Measurements from ENCODE around the gene RANBP3.

Gene RANBP3

GRCh38 chr19:5948752-5949564 lies 29.0 kb downstream of the RANBP3 start:
- no peak for DNase-seq

DNA sequence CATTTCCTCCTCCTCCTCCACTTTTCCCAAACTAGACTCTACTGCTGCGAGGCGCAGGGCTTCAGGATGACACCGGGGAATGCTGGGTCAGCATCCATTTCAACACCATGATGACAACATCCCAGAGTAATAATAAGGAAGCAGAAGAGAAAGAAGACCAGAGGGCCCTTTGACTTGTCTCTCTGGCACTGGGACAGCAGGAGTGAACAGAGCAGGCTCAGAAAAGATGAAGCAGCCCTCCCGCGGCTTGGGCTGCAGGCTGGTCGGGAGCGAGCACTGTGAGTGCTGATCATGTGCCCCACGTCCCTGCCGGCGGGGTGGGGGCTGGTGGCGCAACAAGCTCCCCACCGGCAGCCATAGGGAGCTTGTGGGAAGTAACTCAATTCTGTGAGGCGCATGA lies 30.5 kb downstream of the RANBP3 start:
- DNase-seq, result no peak

DNA sequence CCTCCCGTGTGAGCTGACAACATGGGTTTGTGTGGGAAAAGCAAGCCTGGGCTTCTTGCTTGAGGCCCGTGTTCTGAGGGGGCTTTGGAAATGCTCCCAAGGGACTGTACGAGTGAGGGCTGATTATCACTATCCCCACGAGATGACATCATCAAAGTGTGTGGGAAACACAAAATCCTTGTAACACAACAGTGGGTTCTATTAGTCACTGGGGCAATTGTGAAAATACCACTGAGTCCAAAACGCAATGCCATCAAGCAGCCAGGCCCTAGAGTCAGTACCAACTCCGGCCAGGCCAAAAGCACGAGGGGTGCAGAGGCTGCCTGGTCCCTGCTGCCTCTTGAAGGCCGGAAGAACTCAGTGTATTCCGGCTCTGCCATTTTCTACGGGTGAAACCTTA lies 34.3 kb downstream of the RANBP3 start:
- DNase-seq, result no peak

DNA sequence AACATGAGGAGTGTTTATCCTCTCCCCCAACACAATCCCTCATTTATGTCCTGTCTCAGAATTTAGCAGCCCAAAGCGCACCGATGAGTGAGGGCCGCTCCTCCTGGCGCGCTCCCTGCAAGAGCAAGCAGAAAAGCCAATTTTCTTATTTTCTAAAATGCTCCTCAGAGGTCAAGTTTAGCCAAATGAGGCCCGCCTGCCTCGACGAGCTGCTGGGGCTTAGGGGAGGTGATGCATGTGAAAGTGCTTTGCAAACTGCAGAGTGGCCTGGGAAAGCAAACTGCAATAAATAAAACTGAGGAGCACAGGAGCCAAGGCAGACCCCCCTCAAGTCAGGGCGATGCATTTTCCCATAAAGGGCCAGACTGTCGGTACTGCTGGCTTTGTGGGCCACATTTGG lies 34.9 kb downstream of the RANBP3 start:
- no peak for DNase-seq

- DNase-seq, result no peak
These were observed 36.3 kb downstream of the RANBP3 start for GRCh38 chr19:5941673-5942072.

GRCh38 chr19:5940260-5941208 lies 37.4 kb downstream of the RANBP3 start:
- no peak for DNase-seq

DNA sequence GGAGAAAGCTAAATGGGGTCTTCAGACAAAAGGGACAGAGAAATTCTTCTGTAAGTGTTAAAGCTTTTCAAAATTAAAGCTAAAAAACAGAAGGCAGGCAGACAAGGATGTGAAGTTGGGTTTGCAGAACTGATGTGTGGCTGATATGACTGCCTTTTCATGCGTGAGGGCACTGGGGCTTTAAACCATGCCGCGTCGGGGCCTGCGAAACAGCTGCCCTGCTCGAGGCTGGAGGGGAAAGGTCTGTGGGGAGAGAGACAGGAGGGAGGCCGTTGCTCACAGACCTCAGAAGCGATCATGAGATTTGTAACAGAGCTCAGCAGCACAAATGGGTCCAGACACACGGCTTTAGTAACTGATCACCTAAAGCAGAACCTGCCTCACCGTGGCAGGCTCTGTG lies 40.4 kb downstream of the RANBP3 start:
- DNase-seq, result no peak

DNA sequence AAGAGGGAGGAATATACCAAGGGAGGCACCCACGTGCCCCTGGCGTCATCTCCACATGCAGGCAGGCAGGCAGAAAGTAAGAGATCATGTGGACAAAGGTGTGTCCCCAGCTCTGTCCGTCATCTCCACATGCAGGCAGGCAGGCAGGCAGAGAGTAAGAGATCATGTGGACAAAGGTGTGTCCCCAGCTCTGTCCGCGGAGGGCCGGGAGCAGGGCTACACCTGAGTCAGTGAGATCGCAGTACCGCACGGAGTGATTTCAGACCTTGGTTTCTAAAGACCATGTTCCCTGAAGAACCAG lies 41.7 kb downstream of the RANBP3 start:
- no peak for DNase-seq

- DNase-seq, result no peak
These were observed 42.3 kb downstream of the RANBP3 start for GRCh38 chr19:5935473-5936291.

DNA sequence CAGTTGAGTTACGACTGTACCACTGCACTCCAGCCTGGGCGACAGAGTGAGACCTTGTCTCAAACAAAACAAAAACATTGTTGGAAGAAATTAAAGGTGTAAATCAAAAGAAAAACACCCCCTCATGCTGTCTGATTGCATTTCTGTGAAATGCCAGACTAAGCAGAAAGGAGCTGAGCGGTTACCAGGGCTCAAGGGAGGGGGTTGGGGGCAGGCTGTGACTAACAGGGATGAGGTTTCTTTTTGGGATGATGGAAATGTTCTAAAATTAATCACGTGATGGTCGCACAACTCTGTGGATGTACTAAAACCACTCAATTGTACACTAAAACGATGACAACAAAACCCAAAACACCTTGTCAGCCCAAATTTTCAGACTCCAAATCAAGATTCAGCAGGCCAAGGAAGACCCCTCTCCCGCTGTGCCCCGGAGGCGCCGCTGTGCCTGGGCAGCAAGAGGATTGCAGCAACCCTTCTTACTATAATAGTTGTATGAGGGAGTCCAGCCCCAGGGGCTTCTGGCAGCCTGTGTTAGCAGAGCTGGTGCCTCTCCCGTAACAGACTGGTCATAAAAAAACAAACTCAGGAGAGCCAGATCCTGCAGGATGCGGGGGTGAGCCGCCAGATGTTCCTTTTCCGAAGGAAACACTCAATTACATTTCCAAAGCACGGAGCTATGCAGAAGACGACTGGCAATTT lies 43.0 kb downstream of the RANBP3 start:
- no peak for DNase-seq

GRCh38 chr19:5934069-5934401 lies 43.9 kb downstream of the RANBP3 start:
- no peak for DNase-seq

DNA sequence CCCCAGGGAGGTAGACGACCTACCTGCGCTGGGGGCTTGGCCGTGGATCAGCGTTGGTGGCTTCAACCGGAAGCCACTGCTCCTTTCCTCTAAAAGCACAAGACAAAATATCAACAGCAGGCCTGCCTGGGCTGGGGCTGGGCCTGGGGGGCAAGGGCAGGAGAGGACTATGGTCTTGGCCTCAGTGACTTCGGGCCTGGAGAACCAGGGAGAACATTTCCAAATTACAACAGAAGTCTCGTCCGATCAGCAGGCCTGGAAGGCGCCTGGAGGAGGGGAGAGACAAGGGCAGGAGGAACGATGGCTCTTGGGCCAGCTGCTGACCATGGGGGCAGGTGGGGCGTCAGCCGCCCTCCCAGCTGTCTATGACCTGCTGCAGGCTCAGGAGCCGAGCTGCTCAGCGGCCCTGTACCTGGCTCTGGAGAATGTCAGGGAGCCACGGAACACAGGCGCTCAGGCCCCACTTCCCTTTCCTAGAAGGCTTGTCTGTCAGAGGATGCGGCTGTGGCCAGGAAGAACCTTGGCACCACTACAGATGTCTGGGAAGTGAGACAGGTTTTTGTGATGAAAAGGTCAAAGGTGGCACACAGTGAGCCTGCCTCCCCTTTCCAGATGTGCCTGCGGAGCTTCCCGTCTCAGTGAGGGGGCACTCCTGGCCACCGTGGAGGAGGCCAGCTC lies 44.4 kb downstream of the RANBP3 start:
- DNase-seq, result no peak

DNA sequence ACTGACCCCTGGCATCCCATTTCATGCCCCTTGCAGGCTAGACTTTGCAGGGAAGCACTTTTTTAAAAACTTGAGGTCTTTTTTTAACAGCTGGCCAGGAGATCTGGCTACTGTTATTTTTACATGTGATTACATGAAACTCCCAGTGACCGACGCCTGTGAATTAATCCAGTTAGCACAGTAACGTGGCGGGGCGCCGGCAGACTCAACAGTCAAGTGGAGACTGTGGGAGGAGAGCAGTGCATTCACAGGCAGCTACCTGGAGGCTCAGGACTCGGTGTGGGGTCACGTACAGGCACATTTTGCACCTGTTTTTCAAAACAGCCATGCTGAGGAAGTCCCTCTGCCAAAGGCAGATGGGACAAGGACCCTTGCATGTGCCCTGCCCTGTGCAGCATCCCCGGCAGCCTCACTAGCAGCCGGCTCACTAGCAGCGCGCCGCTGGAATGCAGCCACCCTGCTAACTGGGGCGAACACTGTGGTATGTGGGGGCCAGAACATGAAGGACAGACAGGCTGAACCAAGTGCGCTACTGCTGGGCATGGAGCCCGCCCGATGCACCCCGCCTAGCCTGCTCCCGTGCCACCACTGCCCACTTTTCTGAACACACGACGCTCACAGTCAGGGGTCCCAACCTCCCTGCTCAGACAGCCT lies 45.2 kb downstream of the RANBP3 start:
- DNase-seq, result no peak

DNA sequence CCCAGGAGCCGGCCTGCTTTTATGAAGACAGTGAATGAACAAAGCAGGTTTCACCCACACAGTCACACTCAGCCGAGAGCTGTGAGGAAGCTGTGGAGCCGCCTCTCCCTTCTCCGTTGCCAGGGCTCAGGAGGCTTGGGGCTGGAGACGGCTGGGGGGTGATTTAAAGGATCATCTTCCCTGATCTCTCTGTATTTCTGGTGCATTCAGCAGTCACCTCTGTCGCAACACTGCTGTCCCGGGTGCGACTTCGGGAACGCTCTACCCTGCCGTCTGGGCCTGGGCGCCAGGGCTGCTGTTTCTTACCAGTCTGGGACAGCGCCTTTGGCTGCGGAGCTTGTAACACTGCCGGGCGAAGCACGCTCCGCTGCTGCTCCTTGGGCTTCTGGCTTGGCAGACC lies 45.8 kb downstream of the RANBP3 start:
- no peak for DNase-seq

GRCh38 chr19:5931251-5931650 lies 46.7 kb downstream of the RANBP3 start:
- DNase-seq, result no peak

DNA sequence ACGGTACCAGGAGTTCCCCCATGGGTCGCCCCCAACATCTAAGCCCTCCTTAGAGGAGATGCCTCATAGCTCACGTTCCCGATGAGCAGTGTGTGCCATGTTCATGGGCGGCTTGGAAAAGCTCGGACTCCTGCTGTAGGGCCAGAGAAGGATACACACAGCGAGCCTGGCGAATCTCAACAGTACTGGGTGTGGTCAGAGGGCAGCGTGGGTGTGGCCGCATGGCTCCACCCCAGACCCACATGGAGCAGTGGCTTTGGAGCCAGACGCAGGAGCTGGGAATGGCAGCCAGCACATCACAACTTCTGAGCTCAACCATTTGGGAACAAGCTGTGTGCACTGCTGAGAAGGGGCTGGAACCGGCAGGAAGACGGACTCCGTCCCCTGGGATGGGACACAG lies 48.3 kb downstream of the RANBP3 start:
- no peak for DNase-seq

- no peak for DNase-seq
These were observed 48.8 kb downstream of the RANBP3 start for GRCh38 chr19:5929179-5929578.

- no peak for DNase-seq
These were observed 50.5 kb downstream of the RANBP3 start for GRCh38 chr19:5927441-5927821.

GRCh38 chr19:5926641-5927440 lies 51.1 kb downstream of the RANBP3 start:
- DNase-seq, result no peak

DNA sequence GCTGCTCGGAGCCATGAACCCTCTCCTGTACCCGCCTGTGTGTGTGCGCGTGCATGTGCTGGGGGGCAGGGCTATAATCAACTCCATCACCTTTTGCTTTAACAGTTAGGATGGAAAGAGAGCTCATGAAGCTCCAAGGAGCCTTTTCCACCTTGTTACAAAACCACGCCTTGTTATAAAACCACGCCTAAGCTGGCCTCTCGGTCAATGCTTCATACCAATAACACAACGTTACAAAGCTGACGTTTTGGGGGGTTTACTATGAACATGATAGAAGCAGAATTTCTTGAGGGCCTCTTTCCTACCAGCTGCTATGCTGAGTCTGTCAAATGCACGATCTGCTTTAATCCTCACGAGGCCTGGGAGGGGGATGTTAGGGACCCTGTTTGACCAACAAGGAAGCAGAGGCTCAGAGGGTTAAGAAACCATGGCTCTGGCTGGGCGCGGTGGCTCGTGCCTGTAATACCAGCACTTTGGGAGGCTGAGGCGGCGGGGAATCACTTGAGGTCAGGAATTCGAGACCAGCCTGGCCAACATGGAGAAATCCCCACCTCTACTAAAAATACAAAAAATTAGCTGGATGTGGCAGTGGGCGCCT lies 52.0 kb downstream of the RANBP3 start:
- DNase-seq, result no peak
